Measurements from ENCODE around the gene PTEN. TPM values are rescaled to one million over a fixed set of nuclear protein-coding genes. Genes with fewer than 3 reads are reported as not detected.

PTEN gene
- total RNA-seq, 1 donor from 2014 or later, result 69.3 TPM

GRCh38 chr10:87940210-87940609, 76.8 kb downstream of the PTEN start:
- Mint-ChIP-seq H3K27me3 (ENCODE audit: unreplicated experiment) (no peaks in the 10 kb centered on the region), H3K4me3 (ENCODE audit: unreplicated experiment) (no peak overlapping the region)
- no peak for DNase-seq (ENCODE audit: extremely low spot score, unreplicated experiment)

DNA sequence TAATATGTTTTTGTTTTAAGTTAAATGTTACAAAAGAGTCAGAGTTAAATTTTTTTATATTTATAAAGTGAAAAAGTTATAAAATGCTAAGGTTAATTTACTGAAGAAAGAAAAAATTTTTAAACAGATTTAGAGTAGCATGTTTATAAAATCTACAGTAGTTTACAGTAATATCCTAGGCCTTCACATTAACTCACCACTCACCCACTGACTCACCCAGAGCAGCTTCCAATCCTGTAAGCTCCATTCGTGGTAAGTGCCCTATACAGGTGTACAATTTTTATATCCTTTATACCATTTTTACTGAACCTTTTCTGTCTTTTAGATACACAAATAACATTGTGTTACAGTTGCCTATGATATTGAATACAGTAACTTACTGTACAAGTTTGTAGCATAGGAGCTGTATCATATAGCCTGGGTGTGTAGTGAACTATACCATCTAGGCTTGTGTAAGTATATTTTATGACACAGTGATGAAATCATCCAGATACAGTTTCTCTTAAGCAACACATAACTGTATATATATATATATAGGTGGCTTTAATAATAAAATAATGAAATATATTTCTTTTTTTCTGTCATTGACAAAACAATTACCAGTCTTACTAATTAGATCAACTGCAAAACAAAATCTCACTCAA, 79.6 kb downstream of the PTEN start:
- H3K4me3 Mint-ChIP-seq (ENCODE audit: unreplicated experiment), result no peak overlapping the region
- DNase-seq (ENCODE audit: extremely low spot score, unreplicated experiment), result no peak
- no peaks in the 10 kb centered on the region for H3K9me3 Mint-ChIP-seq (ENCODE audit: unreplicated experiment)
- no peak overlapping the region for H3K27ac Mint-ChIP-seq (ENCODE audit: unreplicated experiment)
- H3K27me3 Mint-ChIP-seq (ENCODE audit: unreplicated experiment), result no peaks in the 10 kb centered on the region
- TF ChIP-seq CTCF (IDR thresholded peaks at IDR 0.05), result no peak
- peaks cover 18% of the 10 kb centered on the region for H3K4me1 Mint-ChIP-seq (ENCODE audit: unreplicated experiment)
- peaks cover 30% of the 10 kb centered on the region for H3K36me3 Mint-ChIP-seq (ENCODE audit: unreplicated experiment)

More at GRCh38 chr10:87940210-87940609, 76.8 kb downstream of the PTEN start:
- Mint-ChIP-seq H3K36me3 (ENCODE audit: unreplicated experiment) (peaks cover 37% of the 10 kb centered on the region), H3K9me3 (ENCODE audit: unreplicated experiment) (no peaks in the 10 kb centered on the region), H3K27ac (ENCODE audit: unreplicated experiment) (no peak overlapping the region), H3K4me1 (ENCODE audit: unreplicated experiment) (peaks cover 19% of the 10 kb centered on the region)
- no peak for TF ChIP-seq CTCF (IDR thresholded peaks at IDR 0.05)

DNA sequence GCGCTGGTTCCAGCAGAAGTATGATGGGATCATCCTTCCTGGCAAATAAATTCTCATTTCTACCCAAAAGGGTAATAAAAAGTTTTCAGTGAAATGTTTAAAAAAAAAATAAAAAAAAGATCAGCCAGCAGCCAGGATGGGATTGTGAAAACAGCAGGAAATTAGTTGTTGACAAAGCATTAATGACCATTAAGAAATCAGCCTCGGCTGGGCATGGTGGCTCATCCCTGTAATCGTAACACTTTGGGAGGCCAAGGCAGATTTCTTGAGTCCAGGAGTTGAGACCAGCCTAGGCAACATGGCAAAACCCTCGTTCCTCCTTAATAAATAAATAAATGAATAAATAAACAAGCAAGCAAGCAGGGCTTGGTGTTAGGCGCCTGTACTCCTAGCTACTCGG, 82.6 kb downstream of the PTEN start:
- no peak overlapping the region for H3K4me3 Mint-ChIP-seq (ENCODE audit: unreplicated experiment)
- H3K36me3 Mint-ChIP-seq (ENCODE audit: unreplicated experiment), result peaks cover 26% of the 10 kb centered on the region
- no peak overlapping the region for H3K27ac Mint-ChIP-seq (ENCODE audit: unreplicated experiment)
- no peak for DNase-seq (ENCODE audit: extremely low spot score, unreplicated experiment)
- no peaks in the 10 kb centered on the region for H3K27me3 Mint-ChIP-seq (ENCODE audit: unreplicated experiment)
- TF ChIP-seq CTCF (IDR thresholded peaks at IDR 0.05), result no peak
- no peaks in the 10 kb centered on the region for H3K9me3 Mint-ChIP-seq (ENCODE audit: unreplicated experiment)
- peaks cover 2% of the 10 kb centered on the region for H3K4me1 Mint-ChIP-seq (ENCODE audit: unreplicated experiment)

GRCh38 chr10:87952612-87953011, 89.2 kb downstream of the PTEN start:
- Mint-ChIP-seq H3K9me3 (ENCODE audit: unreplicated experiment) (no peaks in the 10 kb centered on the region), H3K36me3 (ENCODE audit: unreplicated experiment) (peaks cover 25% of the 10 kb centered on the region), H3K4me1 (ENCODE audit: unreplicated experiment) (peaks cover 12% of the 10 kb centered on the region), H3K4me3 (ENCODE audit: unreplicated experiment) (no peak overlapping the region), H3K27ac (ENCODE audit: unreplicated experiment) (no peak overlapping the region), H3K27me3 (ENCODE audit: unreplicated experiment) (no peaks in the 10 kb centered on the region)
- no peak for TF ChIP-seq CTCF (IDR thresholded peaks at IDR 0.05)
- no peak for DNase-seq (ENCODE audit: extremely low spot score, unreplicated experiment)

DNA sequence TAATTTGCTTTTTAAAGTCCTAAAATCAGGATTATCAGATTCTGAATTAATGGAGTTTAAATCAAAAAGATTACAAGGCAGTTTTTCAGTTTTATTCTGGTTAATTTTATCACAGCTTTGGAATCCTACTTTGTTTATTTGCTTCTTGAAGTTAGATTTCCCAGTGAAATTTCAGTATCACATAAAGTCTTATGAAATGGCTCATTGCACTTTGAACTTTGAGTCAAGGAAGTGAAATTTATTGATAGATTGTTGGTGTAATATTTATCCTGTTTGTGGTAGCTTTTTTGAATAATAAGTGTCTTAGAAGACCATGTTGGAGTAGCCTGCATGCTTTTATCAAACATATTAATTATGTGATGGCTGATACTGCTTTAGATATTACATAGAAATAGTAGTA, 92.6 kb downstream of the PTEN start:
- peaks cover 27% of the 10 kb centered on the region for H3K4me1 Mint-ChIP-seq (ENCODE audit: unreplicated experiment)
- no peak overlapping the region for H3K27ac Mint-ChIP-seq (ENCODE audit: unreplicated experiment)
- H3K4me3 Mint-ChIP-seq (ENCODE audit: unreplicated experiment), result no peak overlapping the region
- no peak for TF ChIP-seq CTCF (IDR thresholded peaks at IDR 0.05)
- H3K36me3 Mint-ChIP-seq (ENCODE audit: unreplicated experiment), result peaks cover 40% of the 10 kb centered on the region
- no peaks in the 10 kb centered on the region for H3K27me3 Mint-ChIP-seq (ENCODE audit: unreplicated experiment)
- no peak for DNase-seq (ENCODE audit: extremely low spot score, unreplicated experiment)
- H3K9me3 Mint-ChIP-seq (ENCODE audit: unreplicated experiment), result no peaks in the 10 kb centered on the region
